ENCODE results near the gene SLC66A1.

SLC66A1 gene

DNA sequence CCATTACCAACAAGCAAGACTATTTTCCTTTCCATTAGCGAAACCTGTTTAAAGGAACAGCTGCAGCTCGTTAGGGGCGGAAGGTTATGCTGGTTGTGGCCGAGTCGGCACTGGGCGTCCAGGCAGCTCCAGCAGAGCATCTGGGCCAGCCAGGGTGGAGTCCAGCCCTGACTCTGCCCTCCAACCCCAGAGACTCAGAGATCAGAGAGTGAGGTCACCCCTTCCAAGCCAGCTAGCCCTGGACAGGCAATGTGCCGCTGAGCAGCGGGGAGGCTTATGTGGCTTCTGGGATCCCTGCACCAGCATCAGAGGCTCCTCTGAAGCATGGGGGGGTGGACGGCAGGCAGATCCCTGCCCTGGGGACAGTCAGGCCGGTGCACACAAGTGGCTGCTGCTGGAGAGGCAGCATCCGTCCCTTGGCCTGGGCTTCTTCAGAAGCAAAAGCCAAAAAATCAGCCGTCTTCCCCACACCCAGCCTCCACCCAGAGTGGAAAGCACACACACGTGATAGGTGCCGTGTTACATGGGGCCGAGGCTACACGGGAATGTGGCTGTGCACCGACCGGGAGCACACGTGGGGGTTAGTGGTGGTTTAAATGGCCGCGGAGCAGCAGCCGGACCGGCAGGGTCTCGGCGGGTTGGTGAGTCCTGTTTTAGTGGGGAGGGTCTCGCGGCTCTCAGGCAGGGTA, 30.1 kb downstream of the SLC66A1 start:
- FAIRE-seq (no peak), DNase-seq (ENCODE audit: insufficient read length, low spot score) (no peak)

DNA sequence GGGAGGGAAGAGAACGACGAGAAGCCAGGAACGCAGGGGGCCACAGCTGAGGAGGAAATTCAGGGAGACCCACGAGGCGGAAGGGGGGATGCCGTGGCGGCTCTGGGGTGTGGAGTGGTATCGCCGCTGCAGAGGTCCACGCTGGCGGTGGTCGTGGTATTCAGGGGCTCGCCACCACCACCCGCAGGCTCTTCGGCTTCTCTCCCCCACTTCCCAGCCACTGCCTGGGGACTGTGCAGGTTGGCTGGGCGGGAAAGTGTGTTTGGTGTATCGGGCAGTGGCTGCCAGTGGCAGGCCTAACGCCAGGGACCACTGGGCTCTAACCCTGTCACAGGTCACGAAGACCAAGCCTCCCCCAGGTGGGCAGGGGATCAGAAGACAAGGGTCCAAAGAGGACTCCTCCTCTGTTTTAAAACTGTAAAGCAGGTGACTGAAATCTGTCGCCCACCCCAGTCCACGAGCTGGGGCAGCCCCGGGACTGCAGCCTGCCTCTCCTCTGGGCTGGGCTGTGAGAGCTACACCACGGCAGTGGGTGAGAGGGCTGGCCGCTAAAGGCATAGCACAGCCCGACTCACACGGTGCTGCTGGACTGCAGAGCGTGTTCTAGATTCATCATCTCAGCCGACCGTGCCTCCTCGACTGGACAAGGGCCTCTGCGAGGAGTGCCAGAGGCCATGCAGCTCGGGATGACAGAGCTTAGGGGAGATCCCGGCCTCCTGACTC, 30.9 kb downstream of the SLC66A1 start:
- no peak for FAIRE-seq
- DNase-seq (ENCODE audit: insufficient read length, low spot score) = no peak

DNA sequence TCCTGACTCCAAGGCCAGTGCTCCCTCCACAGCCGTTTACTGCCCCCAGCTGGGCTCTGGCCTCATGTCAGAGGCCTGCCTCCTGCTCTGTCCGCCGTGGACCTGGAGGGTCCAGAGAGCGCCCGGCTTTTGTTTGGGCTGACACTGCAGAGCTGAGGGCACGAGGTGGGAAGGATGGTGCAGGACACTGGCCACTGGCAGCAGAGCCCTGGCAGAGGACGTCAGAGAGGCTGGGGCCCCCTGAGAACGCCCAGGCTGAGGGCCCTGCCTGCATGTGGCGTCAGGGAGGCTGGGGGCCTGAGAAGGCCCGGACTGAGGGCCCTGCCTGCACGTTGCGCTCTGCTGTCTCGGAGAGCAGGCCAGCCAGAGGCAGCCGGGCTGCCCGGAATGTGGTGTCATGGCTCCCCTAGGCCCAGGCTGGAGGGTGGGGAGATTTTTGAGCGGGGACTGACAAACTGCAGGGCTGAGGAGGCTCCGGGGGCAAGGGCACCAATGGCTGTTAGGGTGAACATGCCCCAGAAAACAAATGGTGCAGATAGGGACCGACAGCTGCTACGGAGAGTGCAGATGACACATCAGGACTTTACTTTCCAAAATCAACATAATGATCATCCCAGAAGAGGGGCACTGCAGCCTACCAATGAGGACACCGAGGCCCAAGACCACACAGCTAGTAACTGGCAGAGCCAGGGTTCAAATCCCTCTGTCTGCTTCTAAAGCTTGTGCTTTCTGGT, 31.7 kb downstream of the SLC66A1 start:
- DNase-seq (ENCODE audit: insufficient read length, low spot score) (no peak), FAIRE-seq (no peak)

DNA sequence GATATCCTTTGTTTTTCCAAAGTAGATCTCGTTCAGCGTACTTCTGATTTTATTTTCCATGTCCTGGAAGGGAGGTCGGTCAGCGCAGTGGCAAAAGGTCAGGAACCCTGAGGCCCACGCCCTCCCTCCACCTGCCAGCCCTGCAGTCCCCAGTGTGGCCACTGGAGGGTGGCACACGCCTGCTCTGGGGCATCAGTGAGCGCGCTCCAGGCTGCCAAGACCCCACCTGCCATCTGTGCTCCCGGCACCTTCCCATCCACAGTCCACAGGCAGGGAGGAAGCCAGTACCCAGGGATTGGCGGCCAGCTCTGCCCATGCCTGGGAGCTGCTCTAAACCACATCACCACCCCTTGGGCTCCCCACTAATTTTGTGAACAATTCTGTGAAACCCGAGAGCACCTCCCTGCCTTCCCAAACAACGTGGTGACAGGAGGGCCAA, 32.3 kb downstream of the SLC66A1 start:
- peak; percentile 40 for DNase-seq (ENCODE audit: insufficient read length, low spot score)
- no peak for FAIRE-seq

DNA sequence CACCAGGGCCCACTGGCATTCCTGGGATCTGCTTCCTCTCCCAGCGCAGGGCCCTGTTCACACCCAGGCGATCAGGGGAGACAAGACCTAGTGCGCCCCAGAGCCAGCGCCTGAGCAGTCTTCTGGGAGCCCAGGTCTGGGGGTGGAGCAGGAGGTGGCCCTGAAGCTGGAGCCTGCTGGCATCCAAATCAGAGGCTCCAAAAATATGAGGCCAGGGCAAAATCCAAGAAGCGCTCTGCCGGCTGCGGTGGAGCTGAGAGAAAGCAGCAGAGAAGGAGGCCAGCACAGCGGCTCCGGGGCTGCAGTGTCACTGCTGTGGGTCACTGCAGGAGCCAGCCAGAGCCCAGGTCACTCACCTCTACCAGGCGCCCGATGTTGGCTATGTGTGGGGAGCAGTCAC, 32.7 kb downstream of the SLC66A1 start:
- no peak for FAIRE-seq
- DNase-seq (ENCODE audit: insufficient read length, low spot score) = no peak

DNA sequence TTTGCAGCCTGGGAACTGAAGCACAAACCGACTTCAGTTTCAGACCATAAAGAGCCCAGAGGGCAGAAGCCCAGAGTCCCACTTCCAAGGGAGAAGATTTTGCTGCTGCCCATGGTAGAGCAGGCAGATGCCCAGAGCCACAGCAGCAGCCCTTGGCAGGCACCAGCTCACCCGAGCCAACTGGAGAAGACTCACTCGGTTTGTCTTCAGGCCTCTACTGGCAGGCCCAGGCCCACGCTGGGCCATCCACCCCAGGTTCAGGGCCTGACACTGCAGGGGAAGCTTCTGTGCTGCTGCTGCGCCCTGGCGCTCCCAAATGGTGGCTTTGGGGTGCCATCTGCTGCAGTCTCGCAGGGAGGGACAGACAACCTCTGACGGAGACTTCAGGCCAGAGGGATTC, 33.3 kb downstream of the SLC66A1 start:
- FAIRE-seq (no peak), DNase-seq (ENCODE audit: insufficient read length, low spot score) (no peak)

DNA sequence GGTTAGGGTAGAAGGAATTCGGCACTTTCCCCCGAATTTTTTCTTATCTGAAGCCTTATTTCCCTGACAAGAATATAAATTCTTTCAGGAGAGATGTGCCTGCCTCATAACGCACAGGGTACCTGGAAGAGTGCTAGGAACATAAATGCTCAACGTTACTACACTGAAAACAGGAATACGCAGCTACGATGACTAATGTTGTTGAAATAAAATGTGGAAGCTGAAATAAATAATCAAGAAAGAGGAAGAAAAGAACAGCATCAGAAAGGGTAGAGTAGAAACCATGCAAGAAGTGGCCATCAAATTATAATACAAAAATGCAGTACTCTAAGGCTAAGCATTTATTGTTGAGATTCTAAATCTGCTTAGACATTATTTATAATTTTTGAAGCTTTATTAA, 33.9 kb downstream of the SLC66A1 start:
- DNase-seq (ENCODE audit: insufficient read length, low spot score) (no peak), FAIRE-seq (no peak)

DNA sequence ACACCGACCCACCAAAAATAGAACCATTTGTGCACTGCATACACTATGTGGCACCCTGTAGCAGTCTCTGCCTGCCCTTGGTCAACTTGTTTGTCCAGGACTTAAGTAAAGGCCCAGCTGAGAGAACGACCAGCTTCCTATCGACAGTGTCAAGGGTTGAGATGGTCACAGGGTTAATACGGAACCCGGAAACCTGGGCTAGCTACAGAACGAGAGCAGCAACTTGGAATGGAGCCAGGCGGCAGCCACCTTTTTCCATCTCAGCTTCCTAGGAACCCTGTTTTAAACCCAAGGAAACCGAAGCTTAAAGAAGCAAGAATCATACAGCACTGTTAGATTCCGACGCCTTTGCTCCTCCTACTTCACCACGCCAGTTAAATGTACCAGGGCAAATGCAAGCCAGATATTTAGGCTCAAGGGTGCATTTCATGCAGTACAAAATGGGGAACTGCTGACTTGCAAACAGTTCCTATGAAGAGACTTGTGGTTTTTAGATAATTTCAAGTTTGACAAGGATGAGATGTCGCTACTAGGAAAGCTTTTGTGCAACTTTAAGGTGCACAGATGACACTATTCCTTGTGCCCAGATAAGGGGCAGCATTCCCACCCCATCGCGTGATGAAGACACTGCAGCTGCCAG, 35.5 kb downstream of the SLC66A1 start:
- no peak for FAIRE-seq

DNA sequence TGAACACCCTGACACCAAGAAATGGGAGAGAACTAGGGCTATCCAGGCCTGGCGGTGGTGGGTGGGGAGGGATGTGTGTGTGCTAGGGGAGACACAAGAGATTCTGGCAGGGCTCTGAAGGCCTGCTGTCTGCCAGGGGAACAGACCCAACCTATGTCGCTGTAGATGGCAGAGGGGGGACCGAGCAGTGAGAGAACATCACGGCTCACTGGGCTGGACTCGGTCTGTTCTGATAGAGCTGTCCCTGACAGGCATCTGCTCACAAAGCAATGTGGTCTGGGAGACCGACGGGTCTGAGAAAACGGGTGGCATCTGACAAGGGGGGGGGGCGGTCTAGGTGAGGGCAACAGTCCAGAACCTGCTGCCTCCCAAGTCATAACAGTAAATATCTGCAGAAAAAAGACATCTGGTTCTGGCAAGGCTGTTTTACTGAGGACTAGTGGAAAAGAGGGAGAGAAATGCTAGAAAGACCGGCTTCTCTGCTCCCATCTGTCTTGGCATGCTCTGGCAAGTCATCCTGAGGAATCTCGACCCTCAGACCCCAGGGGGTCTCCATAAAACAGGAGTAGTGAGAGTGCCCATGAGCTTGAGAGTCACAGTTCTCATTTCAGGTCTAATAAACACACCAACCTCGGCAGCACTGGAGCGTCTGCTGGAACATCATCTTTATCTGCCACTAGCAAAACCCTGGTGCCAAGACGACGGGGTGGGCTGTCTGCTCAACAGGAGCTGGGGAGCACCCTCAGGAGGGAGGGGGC, 36.5 kb downstream of the SLC66A1 start:
- DNase-seq (ENCODE audit: insufficient read length, low spot score) (no peak), FAIRE-seq (no peak)

More for the DNA sequence above, 35.5 kb downstream of the SLC66A1 start:
- no peak for DNase-seq (ENCODE audit: insufficient read length, low spot score)

DNA sequence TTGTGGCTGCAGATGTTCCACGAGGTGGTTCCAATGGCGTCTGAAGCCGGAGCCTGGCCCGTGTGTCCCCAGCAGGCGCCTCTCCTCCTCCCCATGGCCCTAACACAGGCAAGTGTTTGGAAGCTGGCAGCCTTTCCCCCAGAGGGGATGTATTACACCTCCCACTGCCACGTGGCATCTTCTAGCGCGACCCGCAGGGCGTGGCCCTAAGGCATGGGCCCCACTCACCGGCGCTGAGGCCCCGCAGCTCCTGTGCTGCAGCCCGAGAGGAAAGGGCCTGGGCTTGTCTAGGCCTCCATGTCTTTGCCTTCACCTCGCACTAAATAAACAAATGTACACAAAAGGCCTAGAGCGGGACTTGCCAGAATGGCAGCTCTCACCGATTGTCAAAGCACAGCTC, 37.9 kb downstream of the SLC66A1 start:
- FAIRE-seq (no peak), DNase-seq (ENCODE audit: insufficient read length, low spot score) (no peak)

DNA sequence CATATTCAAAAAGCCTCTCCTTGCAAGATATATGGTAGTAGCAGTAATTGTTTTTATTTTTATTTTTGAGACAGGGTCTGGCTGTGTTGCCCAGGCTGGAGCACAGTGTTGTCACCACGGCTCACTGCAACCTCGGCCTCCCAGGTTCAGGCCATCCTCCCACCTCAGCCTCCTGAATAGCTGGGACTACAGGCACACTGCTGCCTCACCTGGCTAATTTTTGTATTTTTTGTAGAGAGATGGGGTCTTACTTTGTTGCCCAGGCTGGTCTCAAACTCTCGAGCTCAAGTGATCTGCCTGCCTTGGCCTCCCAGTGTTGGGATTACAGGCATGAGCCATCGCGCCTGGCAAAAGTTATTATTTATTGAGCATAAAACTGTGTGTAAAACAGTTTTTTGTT, 38.4 kb downstream of the SLC66A1 start:
- DNase-seq (ENCODE audit: insufficient read length, low spot score) (no peak), FAIRE-seq (no peak)

DNA sequence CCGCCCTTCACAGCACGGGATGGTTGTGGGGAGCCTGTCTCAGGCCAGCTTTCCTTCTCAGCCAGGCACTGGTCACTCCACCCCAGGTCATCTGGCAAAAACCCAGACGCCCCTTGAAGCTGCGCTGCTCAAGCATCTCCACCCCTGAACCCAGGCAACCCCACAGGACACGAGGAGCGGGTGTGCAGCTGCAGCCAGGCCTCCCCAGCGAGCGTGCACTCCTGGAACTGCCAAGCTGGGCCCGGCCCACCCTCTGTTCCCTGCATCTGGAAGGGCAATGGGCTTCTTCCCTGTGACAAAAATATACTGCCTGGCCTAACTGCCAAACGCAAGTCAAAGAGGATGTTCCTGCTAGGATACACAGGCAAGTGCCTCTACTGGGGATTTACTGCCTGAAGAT, 39.7 kb downstream of the SLC66A1 start:
- no peak for FAIRE-seq
- no peak for DNase-seq (ENCODE audit: insufficient read length, low spot score)

DNA sequence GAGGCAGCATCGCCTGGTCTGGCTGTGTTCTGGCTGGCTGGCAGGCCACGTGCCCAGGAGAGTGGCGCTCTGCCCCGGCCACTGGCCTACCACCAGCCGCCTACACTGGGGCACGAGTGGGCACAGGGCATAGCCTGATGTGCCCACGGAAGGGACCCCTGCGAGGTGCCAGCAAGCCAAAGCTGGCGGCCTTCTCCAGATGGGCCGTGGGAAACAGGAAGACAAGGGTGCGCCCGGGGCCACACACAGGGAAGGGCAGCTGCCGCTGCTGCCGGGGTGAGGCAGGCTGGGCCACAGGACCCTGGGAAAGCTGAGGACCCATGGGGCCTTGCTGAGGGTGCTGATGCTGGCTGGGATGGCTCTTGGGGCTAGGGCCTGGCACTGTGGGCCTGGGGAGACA, 40.7 kb downstream of the SLC66A1 start:
- DNase-seq (ENCODE audit: insufficient read length, low spot score) = no peak
- no peak for FAIRE-seq

DNA sequence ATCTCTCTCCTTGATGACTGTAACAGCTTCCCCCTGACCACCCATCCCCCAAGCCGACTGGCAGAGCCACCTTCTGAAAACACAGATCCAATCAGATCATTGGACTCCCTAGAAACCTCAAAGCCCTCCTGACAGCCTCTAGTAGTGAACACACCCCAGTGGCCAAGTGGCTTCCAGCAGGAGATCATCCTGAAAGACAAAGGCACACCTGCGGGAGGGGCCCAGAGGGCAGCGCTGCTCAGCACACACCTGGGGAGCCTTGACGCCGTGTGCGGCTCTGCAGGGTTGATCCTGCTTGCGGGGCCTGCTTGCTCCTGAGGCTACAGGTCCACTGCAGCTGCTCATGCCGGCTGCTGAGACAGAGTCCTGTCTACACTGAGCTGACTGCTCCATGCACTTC, 41.5 kb downstream of the SLC66A1 start:
- FAIRE-seq (no peak), DNase-seq (ENCODE audit: insufficient read length, low spot score) (no peak)

DNA sequence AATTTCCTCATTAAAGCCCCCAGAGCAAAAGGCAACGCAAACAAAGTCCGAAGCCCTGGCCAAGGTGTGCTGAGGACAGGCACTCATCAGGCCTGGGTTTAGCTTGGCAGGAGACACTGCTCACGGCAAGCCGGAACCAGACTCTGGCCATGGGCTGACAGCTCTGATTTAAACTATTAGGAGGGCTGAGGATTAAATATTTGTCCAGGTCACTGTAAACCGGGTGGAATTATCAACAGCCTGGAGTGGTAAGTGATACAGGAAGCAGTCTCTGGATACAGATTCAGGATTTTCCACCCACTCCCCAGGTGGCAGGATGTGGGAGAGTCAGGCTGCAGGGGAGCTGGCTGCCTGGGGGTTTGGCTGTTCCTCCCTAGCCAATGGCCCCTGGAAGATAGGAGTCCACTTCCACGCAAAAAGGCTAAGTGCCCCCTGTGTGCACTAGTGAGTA, 42.4 kb downstream of the SLC66A1 start:
- no peak for DNase-seq (ENCODE audit: insufficient read length, low spot score)

DNA sequence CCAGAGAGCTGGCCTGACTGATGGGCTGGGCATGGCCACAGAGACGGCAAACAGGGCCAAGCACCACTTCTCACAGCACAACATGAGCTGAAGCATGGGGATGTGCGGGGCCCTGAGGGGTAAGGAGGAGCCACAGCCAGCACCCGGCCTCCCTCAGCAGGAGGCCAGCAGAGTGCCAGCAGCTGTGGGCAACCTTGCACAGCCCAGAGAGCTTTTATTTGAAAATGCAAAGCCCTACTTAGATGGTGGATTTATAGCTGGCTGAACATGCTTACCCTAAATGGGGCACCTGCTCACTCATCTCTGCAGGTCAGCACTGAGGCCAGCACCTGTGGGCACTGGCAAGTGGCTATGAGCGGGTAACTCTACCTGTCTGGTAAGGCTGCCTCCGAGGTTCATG, 44.1 kb downstream of the SLC66A1 start:
- no peak for FAIRE-seq
- no peak for DNase-seq (ENCODE audit: insufficient read length, low spot score)

More for the DNA sequence above, 42.4 kb downstream of the SLC66A1 start:
- FAIRE-seq = no peak

DNA sequence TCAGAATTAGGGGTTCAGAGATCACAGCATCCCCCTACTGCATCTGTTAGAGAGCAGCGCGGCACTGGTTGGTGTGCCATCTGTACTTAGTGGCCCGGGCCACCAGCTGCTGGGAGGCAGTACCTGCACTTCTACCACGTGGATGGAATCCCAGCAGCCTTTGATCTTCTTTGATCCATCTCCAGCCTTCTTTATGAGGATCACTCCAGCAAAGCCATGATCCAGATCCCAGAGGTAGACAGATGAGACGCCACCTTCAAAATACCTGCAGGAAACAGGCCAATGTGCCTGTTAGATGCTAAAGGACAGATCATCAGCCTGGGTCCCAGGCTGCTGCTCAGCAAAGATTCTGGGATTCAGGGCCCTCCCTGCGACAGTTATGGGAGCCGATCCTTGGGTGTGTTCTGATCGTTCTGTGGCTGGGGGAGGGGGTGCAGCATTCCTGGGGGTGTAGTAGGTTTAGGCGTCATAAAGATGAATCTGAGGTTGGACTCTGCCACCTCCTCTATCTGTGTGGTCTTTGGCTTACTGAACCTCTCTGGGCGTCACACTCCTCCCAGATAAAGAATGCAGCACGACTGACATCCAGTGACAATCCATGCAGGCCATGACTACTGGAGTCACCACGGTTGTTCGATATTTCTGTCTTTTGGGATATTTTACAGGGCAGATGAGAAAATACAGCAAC, 45.3 kb downstream of the SLC66A1 start:
- no peak for FAIRE-seq

DNA sequence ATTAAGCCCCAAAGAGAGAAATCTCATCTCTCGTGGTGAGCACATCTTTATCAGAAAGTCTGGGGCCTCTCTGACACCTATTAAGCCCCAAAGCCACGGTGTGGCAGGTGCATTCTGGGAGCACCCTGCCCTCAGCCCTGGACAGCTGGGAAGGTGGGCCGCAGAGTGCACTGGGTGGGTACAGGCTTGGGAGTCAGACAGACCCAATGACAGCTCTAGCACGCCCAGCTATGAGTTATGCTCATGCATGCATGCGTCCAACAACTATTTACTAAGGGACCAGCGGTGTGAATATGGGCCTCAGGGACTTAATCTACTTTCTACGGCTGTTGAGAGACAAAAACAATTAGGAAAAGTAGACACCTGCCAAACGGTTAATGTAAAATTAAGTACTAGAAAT, 46.6 kb downstream of the SLC66A1 start:
- FAIRE-seq = no peak
- no peak for DNase-seq (ENCODE audit: insufficient read length, low spot score)

More for the DNA sequence above, 45.3 kb downstream of the SLC66A1 start:
- DNase-seq (ENCODE audit: insufficient read length, low spot score) = no peak

DNA sequence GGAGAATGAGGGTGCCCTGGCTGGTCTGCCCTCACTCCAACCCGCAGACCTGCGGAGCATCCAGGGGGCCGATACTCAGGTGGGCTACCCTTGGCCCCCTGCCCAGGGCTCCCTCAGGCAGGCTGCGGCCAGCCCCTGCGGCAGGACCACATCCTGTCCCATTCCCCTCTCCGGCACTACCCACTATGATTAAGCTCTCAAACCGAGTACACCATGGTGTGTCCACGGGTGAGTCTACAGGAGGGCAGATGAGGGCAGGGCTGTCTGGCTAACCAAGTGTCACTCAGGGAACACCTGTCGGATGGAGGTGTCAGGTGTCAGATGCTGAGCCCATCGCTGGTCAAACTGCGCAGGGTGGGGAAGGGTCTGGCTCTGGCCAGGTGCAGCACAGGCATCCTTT, 47.2 kb downstream of the SLC66A1 start:
- DNase-seq (ENCODE audit: insufficient read length, low spot score) (no peak), FAIRE-seq (no peak)

DNA sequence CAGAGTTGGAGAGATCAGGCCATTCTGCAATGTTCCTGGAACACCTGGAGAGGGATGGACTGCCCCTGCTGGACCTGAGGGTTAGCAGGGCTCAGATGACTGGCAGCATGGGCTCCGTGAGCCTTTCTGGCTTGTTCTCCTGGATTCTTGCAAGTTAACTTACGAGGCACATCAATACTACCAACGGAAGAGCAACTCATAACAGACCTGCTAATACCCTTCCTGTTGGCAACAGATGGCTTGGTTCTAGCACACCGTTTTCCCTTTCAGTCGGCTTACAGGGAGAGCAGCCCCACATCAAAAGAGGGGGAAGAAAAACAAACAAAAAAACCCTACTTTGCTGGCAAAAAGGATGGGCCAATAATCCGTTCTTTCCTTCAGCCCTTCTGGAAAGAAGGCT, 47.9 kb downstream of the SLC66A1 start:
- no peak for FAIRE-seq
- DNase-seq (ENCODE audit: insufficient read length, low spot score) = no peak

Data from HTR-8/SVneo (cell line).